GM08714 (cell line): Measurements from ENCODE around the gene CD79A.

Source experiments
- H3K4me3 ChIP-seq: fragments of 200-500 bp; sonication (Bioruptor generic); 2 replicates; pipeline ENCODE4 v1.5.1; 2014; ENCODE audit warnings: mild to moderate bottlenecking, low read length, inconsistent platforms
- ZNF274 ChIP-seq: IDR thresholded peaks from 2 replicates; pipeline ENCODE4 v1.6.1; 2012; ENCODE audit warnings: mild to moderate bottlenecking, low read depth, low read length

Gene CD79A

DNA sequence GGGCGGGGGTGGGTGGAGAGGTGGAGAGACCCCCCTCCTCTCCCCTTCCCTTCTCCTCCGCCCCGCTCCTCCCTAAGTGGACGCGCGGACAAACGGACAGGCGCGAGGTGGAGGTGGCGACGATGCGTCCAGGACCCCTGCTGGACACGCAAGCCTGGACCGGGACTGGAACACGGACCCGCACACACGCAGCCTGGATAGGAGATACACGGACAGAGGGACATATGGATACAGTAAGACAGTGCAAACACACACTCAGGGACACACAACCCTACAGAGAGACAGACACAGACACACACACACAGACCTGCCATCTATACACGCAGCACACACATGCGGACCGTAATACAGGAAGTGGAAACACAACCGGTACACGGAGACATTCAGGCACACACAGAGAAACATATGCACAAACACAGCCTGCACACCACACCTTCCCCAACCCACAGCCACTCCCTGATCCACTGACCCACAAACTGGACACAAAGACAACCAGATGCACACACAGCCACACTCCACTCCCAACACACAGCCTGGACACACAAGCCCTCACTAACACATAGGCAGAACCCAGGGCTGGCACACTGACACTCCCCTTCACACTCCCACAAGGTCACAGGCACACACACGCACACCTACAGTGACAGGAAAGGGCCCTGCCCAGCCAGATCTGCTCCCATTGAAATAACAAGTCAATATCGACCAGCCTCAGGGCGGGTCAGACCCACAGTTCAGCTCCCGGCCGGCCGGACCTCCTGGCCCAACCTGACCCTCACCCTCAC is 51.9 kb downstream of the CD79A start:
- H3K4me3 ChIP-seq, result peak overlapping the region; percentile 54; the same call in 1 of the 2 replicates

DNA sequence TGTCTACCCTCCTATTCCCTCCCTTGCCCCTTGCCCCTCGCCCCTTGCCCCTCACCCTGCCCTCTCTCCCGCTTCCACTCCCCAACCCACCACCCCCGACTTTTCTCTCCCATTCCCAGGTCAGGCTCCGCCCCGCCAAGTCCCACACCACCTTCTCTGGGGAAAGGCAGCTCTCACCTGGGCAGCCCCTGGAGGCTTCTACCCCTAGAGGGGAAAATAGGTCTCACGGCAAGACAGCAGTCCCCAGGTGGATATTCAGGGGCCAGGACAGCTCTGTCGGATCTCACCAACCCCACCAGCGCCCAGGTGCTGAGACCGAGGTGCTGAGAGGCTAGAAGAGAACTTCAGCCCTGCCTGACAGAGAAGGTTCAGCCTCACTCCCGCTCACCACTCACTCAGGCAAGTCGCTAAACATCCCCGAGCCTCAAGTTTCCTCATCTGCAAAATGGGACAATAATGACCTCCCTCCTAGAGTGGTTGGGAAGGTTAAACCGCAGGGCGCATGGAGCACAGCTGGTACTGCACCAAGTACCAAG is 52.5 kb downstream of the CD79A start:
- no peak for TF ChIP-seq ZNF274
- no peak overlapping the region for H3K4me3 ChIP-seq

More for the DNA sequence above, 51.9 kb downstream of the CD79A start:
- no peak for TF ChIP-seq ZNF274

DNA sequence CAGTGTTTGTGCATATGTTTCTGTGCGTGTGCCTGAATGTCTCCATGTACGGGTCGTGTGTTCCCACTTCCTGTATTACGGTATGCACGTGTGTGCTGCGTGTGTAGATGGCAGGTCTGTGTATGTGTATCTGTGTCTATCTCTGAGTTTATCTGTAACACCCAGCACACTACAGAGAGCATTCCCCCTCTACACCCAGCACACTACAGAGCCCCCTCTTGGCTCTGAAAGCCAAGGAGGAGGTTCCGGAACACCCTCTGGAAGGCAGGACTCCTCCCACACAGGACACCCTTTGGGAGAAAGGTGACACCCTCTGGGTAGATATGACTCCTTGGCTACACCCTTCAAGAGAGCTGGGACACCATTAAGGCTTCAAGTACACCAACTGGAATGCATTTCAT is 53.2 kb downstream of the CD79A start:
- TF ChIP-seq ZNF274, result no peak
- H3K4me3 ChIP-seq, result no peak overlapping the region
